Mammary epithelial cell (primary cell): ENCODE data around the gene LAMP2.

Experiments
- EZH2 ChIP-seq: IDR thresholded peaks from 2 replicates; pipeline ENCODE4 v1.6.1; 2012; ENCODE audit warnings: low read length, inconsistent platforms, borderline replicate concordance
- TF ChIP-seq, protein P1 (sequence below), 2 donors: IDR thresholded peaks in 1 of 2; conservative IDR thresholded peaks in 1 of 2; 2 replicates each; pipeline ENCODE4 v1.5.1; 2011 to 2012; ENCODE audit warnings: inconsistent platforms in 2 of 2, low read length in 2 of 2, mild to moderate bottlenecking in 2 of 2, control low read depth in 1 of 2, low read depth in 1 of 2; ENCODE audit not compliant: insufficient read depth in 1 of 2; ENCODE audit errors: extremely low read depth in 1 of 2

DNA sequence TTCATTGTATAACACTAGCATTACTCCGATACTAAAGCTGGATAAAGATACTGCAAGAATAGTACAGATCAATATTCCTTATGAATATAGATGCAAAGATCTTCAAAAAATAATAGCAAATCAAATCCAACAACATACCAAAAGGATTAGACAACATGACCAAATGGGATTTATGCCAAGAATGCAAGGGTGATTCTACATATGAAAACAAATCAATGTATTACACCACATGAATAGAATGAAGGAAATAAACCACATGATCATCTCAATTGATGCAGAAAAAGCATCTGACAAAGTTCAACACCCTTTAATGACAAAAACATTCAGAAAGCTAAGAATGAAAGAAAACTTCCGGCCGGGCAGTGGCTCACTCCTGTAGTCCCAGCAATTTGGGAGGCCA, 48.8 kb upstream of the LAMP2 start:
- TF ChIP-seq EZH2: no peak
- TF ChIP-seq, protein P1, sequence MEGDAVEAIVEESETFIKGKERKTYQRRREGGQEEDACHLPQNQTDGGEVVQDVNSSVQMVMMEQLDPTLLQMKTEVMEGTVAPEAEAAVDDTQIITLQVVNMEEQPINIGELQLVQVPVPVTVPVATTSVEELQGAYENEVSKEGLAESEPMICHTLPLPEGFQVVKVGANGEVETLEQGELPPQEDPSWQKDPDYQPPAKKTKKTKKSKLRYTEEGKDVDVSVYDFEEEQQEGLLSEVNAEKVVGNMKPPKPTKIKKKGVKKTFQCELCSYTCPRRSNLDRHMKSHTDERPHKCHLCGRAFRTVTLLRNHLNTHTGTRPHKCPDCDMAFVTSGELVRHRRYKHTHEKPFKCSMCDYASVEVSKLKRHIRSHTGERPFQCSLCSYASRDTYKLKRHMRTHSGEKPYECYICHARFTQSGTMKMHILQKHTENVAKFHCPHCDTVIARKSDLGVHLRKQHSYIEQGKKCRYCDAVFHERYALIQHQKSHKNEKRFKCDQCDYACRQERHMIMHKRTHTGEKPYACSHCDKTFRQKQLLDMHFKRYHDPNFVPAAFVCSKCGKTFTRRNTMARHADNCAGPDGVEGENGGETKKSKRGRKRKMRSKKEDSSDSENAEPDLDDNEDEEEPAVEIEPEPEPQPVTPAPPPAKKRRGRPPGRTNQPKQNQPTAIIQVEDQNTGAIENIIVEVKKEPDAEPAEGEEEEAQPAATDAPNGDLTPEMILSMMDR (conservative IDR thresholded peaks at IDR 0.05 in 1 of 2, IDR thresholded peaks at IDR 0.05 in 1 of 2; ENCODE audit: extremely low read depth in 1 of 2, insufficient read depth in 1 of 2, low read depth in 1 of 2, low read length in 2 of 2): no peak
